ENCODE measurements around the gene RNU6-9.
"Not testable (repeated sequence)": the region's sequence is repeated elsewhere in the genome, so short reads cannot be mapped to it uniquely, and the experiment has no call there.

Gene RNU6-9

DNA sequence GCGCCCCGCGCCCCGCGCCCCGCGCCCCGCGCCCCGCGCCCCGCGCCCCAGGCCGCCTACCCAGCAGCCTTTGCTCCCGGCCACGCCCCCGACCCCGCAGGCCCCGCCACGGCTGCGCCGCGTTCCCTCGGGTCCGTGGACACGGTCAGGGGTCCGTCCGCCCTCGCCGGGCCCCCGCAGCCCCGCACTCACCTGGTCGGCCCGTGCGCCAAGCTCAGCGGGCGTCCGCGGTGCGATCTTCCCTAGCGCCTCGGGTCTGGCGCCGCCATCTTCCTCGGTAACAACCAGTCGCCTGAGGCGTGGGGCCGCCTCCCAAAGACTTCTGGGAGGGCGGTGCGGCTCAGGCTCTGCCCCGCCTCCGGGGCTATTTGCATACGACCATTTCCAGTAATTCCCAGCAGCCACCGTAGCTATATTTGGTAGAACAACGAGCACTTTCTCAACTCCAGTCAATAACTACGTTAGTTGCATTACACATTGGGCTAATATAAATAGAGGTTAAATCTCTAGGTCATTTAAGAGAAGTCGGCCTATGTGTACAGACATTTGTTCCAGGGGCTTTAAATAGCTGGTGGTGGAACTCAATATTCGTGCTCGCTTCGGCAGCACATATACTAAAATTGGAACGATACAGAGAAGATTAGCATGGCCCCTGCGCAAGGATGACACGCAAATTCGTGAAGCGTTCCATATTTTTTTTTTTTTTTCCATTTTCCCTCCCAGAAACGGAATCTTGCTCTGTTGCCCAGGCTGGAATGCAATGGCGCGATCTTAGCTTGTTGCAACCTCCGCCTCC is at the start of gene RNU6-9, which contains the start of gene MED16:
Gene RNU6-9 (plus strand): TSS at position 591 of the 796 bp plus-strand sequence.
Gene MED16 (minus strand): TSS at position 294 of the 796 bp plus-strand sequence. CDS start 2,056 bp downstream, outside the sequence.
- DNase-seq (ENCODE audit: low spot score): peak; percentile 98

GRCh38 chr19:843836-844545 is 49.3 kb upstream of the RNU6-9 start:
- DNase-seq (ENCODE audit: low spot score): no peak

- no peak for DNase-seq (ENCODE audit: low spot score)
Observed at GRCh38 chr19:844546-844971, 48.7 kb upstream of the RNU6-9 start.

- DNase-seq (ENCODE audit: low spot score): no peak
Observed at GRCh38 chr19:845707-846521, 47.4 kb upstream of the RNU6-9 start.

DNA sequence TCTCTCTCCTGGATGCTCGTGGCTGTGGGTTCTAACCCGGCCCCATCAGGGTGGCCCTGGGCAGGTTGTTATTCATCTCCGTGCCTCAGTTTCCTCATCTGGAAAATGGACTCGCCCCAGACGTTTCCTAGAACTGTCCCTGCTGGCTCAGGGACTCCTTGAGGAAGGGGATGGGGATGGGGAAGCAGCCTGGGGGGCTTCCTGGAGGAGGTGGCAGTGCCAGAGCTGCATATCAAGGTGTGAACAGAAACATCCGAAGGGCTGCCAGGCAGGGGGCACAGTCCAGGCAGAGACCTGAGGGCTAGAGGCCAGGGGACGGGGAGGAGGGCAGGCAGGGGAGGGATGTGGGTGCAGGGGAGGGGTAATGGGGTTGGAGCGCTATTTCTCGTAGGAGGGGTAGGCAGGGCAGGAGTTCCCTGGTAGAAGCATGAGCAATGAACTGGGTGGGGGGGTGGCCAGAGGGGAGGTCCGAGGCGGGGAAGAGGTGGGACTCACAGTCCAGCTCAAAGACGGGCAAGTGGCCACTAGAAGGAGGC is 44.8 kb upstream of the RNU6-9 start:
- no peak for DNase-seq (ENCODE audit: low spot score)

DNA sequence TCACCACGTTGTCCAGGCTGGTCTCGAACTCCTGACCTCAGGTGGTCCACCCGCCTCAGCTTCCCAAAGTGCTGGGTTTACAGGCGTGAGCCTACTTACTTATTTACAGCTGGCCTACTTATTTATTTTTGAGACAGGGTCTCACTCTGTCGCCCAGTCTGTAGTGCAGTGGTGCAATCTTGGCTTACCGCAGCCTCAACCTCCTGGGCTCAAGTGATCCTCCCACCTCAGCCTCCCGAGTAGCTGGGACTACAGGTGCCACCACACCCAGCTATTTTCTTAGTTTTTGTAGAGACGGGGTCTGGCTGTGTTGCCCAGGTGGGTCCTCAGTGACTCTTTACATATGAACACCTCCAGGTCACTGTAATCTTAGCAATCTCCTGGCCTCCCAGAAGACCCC is 44.1 kb upstream of the RNU6-9 start:
- not testable (repeated sequence) for DNase-seq (ENCODE audit: low spot score)

- DNase-seq (ENCODE audit: low spot score): peak; percentile 95
Observed at GRCh38 chr19:850221-850978, 42.9 kb upstream of the RNU6-9 start.

DNA sequence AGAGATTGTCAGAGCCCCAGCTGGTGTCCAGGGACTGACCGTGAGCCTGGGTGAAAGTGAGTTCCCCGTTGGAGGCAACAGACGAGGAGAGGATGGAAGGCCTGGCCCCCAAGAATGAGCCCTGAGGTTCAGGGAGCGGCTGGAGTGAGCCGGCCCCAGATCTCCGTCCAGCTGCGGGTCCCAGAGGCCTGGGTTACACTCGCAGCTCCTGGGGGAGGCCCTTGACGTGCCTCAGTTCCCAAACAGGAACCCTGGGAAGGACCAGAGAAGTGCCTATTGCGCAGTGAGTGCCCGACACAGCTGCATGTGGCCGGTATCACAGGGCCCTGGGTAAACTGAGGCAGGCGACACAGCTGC is 42.3 kb upstream of the RNU6-9 start:
- no peak for DNase-seq (ENCODE audit: low spot score)

- no peak for DNase-seq (ENCODE audit: low spot score)
Observed at GRCh38 chr19:852136-853013, 40.9 kb upstream of the RNU6-9 start, which contains the start of gene ELANE. ELANE (plus strand) TSS chr19:852303; CDS start chr19:852329, 26 bp downstream.

GRCh38 chr19:853014-853585 is 40.2 kb upstream of the RNU6-9 start:
- no peak for DNase-seq (ENCODE audit: low spot score)

DNA sequence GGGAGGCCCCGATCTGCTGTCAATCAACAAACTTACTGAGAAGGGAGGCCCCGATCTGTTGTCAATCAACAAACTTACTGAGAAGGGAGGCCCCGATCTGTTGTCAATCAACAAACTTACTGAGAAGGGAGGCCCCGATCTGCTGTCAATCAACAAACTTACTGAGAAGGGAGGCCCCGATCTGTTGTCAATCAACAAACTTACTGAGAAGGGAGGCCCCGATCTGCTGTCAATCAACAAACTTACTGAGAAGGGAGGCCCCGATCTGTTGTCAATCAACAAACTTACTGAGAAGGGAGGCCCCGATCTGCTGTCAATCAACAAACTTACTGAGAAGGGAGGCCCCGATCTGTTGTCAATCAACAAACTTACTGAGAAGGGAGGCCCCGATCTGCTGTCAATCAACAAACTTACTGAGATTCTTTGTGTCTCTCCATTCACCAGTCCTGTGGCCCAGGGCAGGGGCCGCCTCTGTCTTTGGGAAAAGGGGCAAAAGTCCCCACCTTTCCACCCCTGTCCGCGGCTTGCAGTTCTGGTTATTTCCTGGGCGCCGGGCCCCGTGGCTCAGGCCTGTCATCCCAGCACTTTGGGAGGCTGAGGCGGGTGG is 39.6 kb upstream of the RNU6-9 start:
- not testable (repeated sequence) for DNase-seq (ENCODE audit: low spot score)

DNA sequence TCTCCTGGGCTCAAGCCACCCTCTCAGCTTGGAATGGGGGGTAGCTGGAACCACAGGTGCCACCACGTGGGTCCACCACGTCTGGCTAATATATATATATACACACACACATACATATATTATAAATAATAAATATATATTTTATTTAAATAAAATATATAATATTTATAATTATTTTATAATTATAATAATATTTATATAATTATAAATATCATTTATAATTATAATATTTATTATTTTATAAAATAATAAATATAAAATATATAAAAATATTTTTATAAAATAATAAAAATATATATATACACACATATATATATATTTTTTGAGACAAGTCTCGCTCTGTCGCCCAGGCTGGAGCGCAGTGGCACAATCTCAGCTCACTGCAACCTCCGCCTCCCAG is 38.7 kb upstream of the RNU6-9 start:
- no peak for DNase-seq (ENCODE audit: low spot score)

- DNase-seq (ENCODE audit: low spot score): no peak
Observed at GRCh38 chr19:855142-855541, 38.1 kb upstream of the RNU6-9 start.

- no peak for DNase-seq (ENCODE audit: low spot score)
Observed at GRCh38 chr19:855566-856120, 37.6 kb upstream of the RNU6-9 start.

DNA sequence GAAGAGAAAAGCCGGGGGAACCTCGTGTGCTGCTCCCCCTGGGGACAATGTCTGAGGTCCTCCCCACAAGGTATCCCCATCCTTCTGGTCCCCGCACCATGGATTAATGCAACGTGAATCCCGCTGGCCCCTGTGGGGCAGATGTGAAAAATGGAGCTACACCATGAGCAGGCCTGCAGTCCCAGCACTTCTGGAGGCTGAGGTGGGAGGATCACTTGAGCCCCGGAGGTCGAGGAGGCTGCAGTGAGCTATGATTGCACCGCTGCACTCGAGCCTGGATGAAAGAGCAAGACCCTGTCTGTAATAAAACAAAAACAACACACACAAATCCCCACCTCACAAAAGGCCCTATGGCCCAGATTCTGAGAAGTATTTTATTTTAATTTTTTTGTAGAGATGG is 35.0 kb upstream of the RNU6-9 start:
- no peak for DNase-seq (ENCODE audit: low spot score)

GRCh38 chr19:858868-859843 is 34.1 kb upstream of the RNU6-9 start, which contains the start of gene CFD:
CFD (plus strand) TSS chr19:859664; CDS start chr19:859690, 26 bp downstream.
- DNase-seq (ENCODE audit: low spot score): peak; percentile 30

DNA sequence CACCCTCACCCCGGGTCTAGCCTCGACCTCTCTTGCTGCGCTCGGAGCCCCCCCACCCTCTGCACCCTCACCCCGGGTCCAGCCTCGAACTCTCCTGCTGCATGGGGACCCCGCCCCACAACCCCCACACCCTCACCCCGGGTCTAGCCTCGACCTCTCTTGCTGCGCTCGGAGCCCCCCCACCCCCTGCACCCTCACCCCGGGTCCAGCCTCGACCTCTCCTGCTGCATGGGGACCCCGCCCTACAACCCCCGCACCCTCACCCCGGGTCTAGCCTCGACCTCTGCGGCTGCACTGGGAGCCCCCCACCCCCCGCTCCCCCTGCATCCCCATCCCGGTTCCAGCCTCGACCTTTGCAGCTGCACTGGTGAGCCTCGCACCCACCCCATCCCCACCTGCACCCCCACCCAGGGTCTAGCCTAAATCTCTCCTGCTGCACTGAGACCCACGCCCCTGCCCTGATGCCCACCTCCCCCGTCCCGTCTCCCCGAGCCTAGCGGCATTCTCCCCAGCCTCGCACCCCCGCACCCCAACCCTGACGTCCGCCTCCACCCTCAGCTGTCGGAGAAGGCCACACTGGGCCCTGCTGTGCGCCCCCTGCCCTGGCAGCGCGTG is 32.0 kb upstream of the RNU6-9 start:
- no peak for DNase-seq (ENCODE audit: low spot score)
